DMS53 treated with DMSO at 0.1 percent for 48 hours (cell line): ENCODE measurements around the gene PMIS2.
A peak's percentile ranks its signal among the peaks of the same experiment; 100 is the strongest.

ENCODE experiments used
- DNase-seq: peaks from one replicate; lab custom pipeline; 2025; ENCODE audit not compliant: unreplicated experiment; lab: John Stamatoyannopoulos, UW

The PMIS2 gene

DNA sequence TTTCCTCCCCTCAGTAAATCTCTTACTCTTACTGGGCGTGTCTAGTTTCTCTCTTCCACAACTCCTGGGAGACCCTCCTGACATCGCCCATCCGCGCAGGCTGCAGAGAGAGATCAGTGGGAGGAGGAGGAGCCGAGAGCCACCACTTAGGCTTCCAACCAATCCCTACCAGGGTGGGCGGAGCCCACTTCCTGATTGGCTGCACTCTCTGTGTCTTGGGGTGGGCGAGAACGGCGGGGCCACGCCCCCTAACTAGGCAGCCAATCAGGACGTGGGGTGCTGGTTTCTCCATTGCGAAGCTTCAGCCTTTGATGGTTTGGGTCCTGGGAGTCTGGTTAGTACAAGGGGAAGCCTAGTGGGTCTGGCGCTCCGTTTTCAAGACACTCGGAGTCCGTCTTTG, at the start of gene PMIS2:
Gene PMIS2 (plus strand): TSS at position 326 of the 400 bp plus-strand sequence. CDS start 87 bp downstream, outside the sequence.
- DNase-seq = no peak

DNA sequence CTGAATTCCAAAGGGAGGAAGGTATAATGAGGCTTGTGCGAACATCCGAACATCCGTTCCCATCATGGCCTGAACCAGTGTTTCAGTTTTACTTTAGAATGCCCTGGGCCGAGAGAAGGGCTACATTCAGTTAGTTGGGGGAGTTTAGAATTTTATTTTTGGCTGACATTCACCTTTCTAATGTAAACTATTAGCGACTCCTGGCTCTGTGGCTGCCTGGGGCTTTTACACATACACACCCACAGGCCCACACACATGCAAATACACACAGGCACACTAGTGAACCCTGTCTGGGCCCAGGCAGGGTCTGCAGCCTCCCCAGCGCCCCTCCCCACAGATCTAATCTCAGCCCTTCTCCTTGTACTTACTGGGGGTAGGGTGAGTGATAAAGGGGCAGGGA, 46.7 kb upstream of the PMIS2 start:
- DNase-seq = no peak

GRCh38 chr19:35539850-35540249, 46.1 kb upstream of the PMIS2 start:
- DNase-seq = no peak

DNA sequence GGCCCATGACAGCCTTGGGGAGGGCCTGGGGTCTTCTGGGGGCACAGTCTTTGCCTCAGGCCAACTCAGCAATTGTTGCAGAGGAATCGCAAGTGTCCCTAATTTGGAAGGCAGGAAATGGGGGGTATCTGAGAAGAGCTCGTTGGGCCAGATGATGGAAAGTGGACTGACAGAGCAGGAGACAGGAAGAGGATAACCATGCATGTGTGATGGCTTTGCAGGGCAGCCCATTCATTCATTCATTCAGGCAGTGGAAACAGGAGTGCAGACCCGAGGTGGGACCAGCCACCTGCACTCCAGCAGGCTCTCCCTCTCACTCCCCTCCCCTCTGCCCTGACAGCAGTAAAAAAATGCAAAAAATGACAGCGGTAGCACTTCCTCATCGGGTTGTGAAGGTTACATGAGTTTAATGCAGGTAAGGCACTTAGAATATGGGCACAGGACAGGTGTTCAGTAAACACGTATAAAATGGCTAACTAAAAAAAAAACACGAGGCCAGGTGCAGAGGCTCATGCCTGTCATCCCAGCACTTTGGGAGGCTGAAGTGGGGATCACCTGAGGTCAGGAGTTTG, 45.5 kb upstream of the PMIS2 start:
- no peak for DNase-seq

DNA sequence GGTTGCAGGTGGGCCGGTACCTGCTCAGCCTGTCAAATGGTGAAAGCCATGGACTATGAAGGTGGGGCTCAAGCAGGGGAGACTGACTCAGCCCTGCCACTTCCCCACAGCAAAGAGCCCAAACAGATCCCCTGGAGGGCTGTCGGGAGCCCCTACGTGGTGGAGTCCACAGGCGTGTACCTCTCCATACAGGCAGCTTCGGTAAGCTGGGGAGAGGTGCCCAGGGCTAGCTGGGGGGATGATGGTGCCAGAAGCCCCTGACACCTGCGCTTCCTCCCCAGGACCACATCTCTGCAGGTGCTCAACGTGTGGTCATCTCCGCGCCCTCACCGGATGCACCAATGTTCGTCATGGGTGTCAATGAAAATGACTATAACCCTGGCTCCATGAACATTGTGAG, 43.8 kb upstream of the PMIS2 start:
- no peak for DNase-seq

DNA sequence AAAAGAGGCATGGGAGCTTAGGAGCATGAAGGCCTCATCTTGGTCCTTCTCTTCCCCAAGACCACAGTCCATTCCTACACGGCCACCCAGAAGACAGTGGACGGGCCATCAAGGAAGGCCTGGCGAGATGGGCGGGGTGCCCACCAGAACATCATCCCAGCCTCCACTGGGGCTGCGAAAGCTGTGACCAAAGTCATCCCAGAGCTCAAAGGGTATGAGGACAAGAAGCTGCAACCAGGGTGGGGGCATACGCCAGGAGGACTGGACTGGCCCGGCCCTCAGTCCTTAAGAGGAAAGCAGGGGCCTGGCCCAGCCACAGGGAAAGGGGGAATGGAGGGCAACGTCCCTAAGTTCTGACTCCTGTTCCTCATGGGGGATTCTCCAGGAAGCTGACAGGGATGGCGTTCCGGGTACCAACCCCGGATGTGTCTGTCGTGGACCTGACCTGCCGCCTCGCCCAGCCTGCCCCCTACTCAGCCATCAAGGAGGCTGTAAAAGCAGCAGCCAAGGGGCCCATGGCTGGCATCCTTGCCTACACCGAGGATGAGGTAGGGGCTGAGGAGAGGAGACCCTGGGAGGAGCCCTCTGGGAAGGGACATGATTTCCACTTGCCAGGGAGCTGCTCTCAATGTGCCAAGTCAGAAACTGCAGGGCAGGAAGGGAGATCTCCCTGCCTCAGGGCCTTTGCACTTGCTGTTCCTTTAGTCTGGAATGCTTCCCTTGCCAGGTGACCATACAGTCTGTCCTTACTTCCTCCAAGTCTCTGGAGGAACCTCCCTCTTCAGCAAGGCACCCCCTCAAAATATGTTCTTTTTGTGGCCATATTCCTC, 42.5 kb upstream of the PMIS2 start:
- DNase-seq = no peak

- no peak for DNase-seq
Measured at GRCh38 chr19:35544110-35544802, 41.7 kb upstream of the PMIS2 start.

- peak; percentile 87 for DNase-seq
Measured at GRCh38 chr19:35545001-35545854, 40.7 kb upstream of the PMIS2 start, which contains the start of gene TMEM147. Gene TMEM147, plus strand, starts transcription at chr19:35545626. Its CDS starts 114 bp downstream, at chr19:35545740.

DNA sequence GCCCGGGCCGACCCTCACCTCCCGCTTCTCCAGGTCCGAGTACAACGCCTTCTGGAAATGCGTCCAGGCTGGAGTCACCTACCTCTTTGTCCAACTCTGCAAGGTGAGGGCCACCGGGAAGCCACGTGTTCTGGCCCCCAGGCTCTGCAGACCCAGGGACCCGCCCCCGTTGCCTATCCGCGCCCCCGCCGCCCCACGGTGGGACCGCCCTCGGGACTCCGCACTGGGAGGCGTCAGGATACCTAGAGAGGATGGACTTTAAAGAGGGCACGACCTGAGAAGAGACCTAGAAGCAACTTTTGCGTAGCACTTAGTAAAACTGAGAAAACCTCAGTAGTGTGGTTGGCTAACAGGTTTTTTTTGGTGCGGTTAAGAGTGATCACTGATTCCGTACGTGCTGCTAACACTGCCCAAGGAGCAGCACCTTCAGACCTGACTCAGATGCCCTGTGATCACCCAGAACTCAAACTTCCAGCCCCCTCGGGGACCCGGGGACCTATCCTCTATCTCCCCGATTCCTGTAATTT, 40.1 kb upstream of the PMIS2 start:
- no peak for DNase-seq

GRCh38 chr19:35546532-35546931, 39.4 kb upstream of the PMIS2 start:
- no peak for DNase-seq

DNA sequence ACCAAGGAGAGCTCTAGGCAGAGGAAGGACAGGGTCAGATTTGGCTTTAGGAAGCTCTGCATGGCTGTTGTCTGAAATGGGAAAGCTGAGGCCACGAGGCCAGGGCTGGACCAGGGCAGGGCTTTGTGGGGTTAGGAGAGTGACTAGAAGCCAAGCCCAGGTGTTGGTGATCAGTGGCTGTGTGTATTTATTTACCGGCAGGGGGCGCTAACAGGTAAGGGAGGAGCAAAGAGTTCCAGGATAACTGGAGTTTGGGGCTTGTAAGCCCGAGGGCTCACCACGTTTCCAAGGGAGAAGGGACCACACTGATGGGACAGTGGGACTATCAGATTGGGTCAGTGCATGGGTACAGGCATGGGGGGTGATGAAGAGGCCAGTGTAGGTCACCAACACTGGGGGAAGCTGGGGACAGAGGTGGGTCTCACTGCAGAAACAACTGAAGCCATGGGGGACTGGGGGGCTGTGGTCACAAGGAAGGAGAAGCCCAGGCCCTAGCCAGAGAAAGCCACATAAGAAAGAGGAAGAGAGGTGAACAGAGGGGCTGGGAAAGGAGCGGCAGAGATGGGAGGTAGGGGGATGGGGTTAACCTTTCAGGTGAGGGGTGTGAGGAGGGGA, 36.7 kb upstream of the PMIS2 start:
- DNase-seq = peak; percentile 69

DNA sequence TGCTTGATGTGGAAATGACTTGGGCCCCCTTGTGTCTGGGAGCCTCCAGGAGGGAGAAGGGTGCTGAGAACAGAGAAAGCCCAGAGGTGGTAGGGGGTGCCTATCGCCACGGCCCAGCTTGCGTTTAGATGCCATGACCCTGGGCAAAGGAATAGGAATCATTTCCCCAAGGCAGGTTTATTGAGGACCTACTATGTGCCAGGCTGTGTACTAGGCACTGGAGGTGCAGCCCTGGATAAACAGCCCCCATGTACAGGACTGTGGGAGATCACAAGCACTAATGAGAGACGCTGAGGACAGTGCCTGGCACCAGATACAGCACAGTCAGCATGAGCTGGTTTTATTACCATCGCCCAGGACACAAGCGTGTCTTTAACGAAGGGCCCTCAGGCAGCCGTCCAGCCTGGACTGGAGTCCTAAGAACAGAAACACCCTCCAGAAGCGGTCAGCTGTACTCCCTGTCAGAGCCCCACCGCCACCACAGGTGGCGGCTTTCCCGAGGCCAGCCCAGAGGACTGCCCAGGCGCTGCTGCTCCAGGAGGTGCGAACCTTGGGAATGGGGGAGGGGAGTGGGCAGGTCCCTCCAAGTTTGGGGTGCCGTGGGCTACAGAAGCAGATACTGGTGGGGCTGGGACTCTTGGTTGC, 36.0 kb upstream of the PMIS2 start:
- no peak for DNase-seq

DNA sequence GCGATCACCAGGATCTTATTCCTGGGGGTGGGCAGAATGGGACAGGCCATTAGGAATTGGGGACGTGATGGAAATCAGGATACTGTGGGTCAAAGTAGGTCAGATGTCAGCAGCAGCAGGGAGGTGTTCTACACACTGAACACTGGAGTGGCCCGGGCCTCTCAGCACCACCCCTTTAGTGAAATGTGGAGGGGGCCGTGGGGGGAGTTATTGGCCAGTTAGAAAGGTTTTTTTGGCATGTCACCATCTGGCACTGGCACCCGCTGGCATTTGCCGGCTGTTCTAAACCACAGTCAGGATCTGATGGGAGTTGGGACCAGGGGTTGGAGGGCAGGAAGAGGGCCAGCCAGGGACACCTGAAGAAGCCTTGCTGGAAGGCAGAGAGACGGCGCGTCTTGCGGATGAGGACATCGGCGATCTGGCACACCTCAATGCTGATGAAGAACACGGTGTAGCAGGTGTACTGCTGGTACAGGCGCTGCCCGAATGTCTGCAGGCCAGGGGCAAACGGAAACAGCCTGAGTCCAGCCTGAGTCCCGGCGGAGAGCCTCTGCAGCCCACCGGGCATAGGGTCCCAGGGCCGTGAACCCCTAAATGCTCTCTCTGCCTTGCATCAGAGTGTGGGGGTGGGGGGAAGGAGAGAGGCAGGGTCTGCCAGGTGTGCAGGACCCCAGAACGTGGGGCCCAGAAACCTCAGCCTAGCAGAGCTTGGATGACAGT, 34.7 kb upstream of the PMIS2 start:
- DNase-seq = no peak

- no peak for DNase-seq
Measured at GRCh38 chr19:35552534-35553384, 33.2 kb upstream of the PMIS2 start.

DNA sequence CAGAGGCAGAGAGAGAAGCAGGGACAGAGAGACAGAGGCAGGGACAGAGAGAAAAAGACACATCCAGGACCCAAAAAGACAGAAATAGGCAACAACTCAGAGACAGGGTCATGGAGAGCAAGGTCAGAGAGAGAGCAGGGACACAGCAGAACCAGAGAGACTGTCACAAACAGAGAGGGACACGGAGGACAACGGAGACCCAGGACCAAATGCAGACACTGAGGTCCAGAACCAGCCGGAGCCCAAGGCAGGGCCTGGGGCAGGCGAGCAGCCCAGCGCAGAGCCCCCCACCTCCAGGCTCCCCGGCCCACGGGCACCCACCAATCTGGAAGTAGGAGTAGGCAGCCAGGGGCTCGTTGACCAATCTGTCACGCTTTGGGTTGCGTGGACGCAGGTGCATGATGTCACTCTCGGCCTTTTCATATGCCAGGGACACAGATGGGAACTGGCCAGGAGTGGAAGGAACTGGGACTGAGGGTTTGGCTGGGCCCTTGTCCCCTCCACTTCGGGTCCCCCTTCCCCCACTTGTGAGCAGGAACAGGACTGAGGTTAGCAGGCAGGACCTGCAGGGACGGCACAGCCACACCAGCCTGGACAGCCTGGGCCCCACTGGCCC, 32.5 kb upstream of the PMIS2 start:
- no peak for DNase-seq

DNA sequence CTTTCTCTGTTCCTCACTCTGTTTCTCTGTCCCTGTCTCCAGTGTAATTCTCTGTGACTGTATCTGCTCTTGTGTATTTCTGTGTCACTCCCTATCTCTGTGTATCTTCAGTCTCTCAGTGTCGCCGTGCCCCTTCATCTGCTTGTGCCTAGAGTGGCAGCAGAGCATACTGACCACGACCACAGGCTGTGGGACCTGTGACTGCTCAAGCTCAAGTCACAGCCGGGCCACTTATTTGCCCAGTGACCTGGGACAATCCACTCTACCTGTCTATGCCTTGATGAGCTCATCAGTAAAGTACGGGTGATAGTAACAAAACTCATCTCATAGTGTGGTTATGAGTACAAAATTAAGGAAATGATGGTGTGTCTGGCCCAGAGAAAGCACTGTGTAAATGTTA, 31.9 kb upstream of the PMIS2 start:
- no peak for DNase-seq

DNA sequence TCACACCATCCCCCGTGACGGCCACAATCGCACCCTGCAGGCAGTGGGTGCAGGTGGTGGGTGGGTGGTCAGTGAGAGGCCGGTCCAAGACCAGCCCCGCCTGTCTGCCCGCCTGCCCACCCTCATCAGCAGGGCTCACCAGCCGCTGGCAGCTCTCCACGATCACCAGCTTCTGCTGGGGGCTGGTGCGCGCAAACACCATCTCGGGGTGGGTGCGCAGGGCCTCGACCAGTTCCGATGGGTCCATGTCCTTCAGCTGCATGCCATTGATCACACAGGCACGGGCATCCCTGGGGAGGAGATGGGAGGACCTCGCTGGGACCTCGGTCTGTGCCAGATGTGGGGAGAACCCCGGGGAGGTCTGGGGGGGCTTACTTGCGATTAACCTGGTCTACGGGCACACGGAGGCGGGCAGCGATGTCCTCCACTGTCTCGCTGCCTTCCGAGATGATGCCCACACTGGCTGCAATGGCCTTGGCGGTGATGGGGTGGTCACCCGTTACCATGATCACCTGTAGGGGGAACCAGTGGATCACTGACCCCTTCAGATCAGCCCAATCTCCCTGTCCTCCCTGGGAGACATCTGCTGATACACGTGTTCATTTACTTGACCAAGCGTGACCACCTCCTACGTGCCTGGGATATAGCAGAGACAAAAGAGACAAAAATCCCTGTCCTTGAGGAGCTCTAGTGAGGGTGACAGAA, 30.5 kb upstream of the PMIS2 start:
- no peak for DNase-seq
